Esophagus squamous epithelium (tissue), 5 donors: Measurements from ENCODE around the gene MYO16. TPM values are rescaled to one million over a fixed set of nuclear protein-coding genes. Genes with fewer than 3 reads are reported as not detected.

Source experiments
- DNase-seq: peaks from one replicate; lab custom pipeline; 2025; lab: John Stamatoyannopoulos, UW
- H3K27ac ChIP-seq, 4 donors: fragments of 200-600 bp; sonication (generic); one replicate each; pipeline ENCODE4 v1.5.1; 2016 to 2019; ENCODE audit warnings: mild to moderate bottlenecking in 1 of 4
- H3K27me3 ChIP-seq, 4 donors: fragments of 200-600 bp; sonication (generic); 1 replicate in 3 of 4; 2 replicates in 1 of 4; pipeline versions ENCODE4 v1.5.1 to v1.6.0; 2017 to 2021; ENCODE audit warnings: antibody characterized with exemption in 1 of 4
- H3K36me3 ChIP-seq, 3 donors: fragments of 200-600 bp; sonication (generic); one replicate each; pipeline ENCODE4 v1.5.1; 2016 to 2019
- H3K4me1 ChIP-seq, 3 donors: fragments of 200-600 bp; sonication (generic); one replicate each; pipeline ENCODE4 v1.5.1; 2017 to 2019
- H3K4me3 ChIP-seq, 4 donors: fragments of 200-600 bp; sonication (generic); 1 replicate in 3 of 4; 2 replicates in 1 of 4; pipeline ENCODE4 v1.5.1; 2016 to 2019; ENCODE audit warnings: mild to moderate bottlenecking in 2 of 4, moderate library complexity in 1 of 4
- H3K9me3 ChIP-seq, 3 donors: fragments of 200-600 bp; sonication (generic); one replicate each; pipeline ENCODE4 v1.5.1; 2016 to 2019
- CTCF ChIP-seq, 6 experiments: fragments of 450-650 bp in 4 of 6; fragments of 200-600 bp in 2 of 6; sonication (generic) in 2 of 6; IDR thresholded peaks; one replicate each; pipeline ENCODE4 v1.5.1; 2016 to 2019; ENCODE audit warnings: antibody characterized with exemption in 6 of 6, mild to moderate bottlenecking in 4 of 6, moderate library complexity in 4 of 6
- POLR2A ChIP-seq, 4 donors: fragments of 450-650 bp; IDR thresholded peaks; one replicate each; pipeline ENCODE4 v1.6.1; 2017; ENCODE audit warnings: antibody characterized with exemption in 4 of 4, mild to moderate bottlenecking in 4 of 4, moderate library complexity in 3 of 4
- WGBS, 2 donors: methylation state at CpG; one replicate each; pipeline ENCODE4 v1.1.5; 2018; 5-methylcytosine and 5-hydroxymethylcytosine counted together
- intact Hi-C: fragments of 100-400 bp; cut with DNase I; formaldehyde crosslinking; loops from one replicate; pipeline ENCODE4 v1.15.0; 2022
- total RNA-seq, 4 donors: library from RNA; depleted of rRNA; stranded (reverse); fragments of >200 nt; gene quantifications; one replicate each; pipeline ENCODE4 v1.1.0, GENCODE V29; 2016
- donor health status: DM: yes; HTN: yes; CAD: no.

MYO16 gene
- total RNA-seq, 4 donors from 2014 or later = 0.09 to 2.1 TPM; not detected in 2

GRCh38 chr13:109163037-109163379, 533.6 kb downstream of the MYO16 start:
- Histone ChIP-seq H3K36me3 (no peaks in the 10 kb centered on the region), H3K9me3 (no peaks in the 10 kb centered on the region), H3K27ac (peak overlapping the region in 1 of 4 donors; percentile 57), H3K4me3 (no peak overlapping the region), H3K4me1 (peaks cover 4 to 29% (median 9%) of the 10 kb centered on the region in 3 donors), H3K27me3 (no peaks in the 10 kb centered on the region)
- TF ChIP-seq POLR2A (IDR thresholded peaks at IDR 0.05) (no peak), CTCF (IDR thresholded peaks at IDR 0.05) (no peak)
- no peak for DNase-seq
- WGBS, 2 donors = 76% methylated on average over 5 to 6 of the region's 6 CpGs
- intact Hi-C loops = no loop called here

GRCh38 chr13:109165417-109165904, 536.0 kb downstream of the MYO16 start:
- intact Hi-C loops = no loop called here
- TF ChIP-seq POLR2A (IDR thresholded peaks at IDR 0.05) (no peak), CTCF (IDR thresholded peaks at IDR 0.05) (no peak)
- Histone ChIP-seq H3K27me3 (no peaks in the 10 kb centered on the region), H3K27ac (no peak overlapping the region), H3K4me3 (no peak overlapping the region), H3K9me3 (no peaks in the 10 kb centered on the region), H3K36me3 (no peaks in the 10 kb centered on the region), H3K4me1 (peaks cover 4 to 27% (median 8%) of the 10 kb centered on the region in 3 donors)
- 62 to 68% methylated on average over 6 of the region's 6 CpGs for WGBS, 2 donors
- DNase-seq = no peak

- DNase-seq = no peak
- H3K4me1 ChIP-seq = peaks cover under 1 to 14% (median 1%) of the 10 kb centered on the region in 3 donors
- H3K27ac ChIP-seq = no peak overlapping the region
- H3K4me3 ChIP-seq = no peak overlapping the region
- no peaks in the 10 kb centered on the region for H3K9me3 ChIP-seq
- no peaks in the 10 kb centered on the region for H3K36me3 ChIP-seq
- WGBS, 2 donors = 33 to 37% methylated on average over 2 of the region's 2 CpGs
- no peaks in the 10 kb centered on the region for H3K27me3 ChIP-seq
- intact Hi-C loops = no loop called here
- TF ChIP-seq POLR2A (IDR thresholded peaks at IDR 0.05) = no peak
- TF ChIP-seq CTCF (IDR thresholded peaks at IDR 0.05) = no peak
Observed at GRCh38 chr13:109166804-109167203, 537.4 kb downstream of the MYO16 start.

GRCh38 chr13:109172136-109172535, 542.7 kb downstream of the MYO16 start:
- Histone ChIP-seq H3K4me3 (no peak overlapping the region), H3K9me3 (no peaks in the 10 kb centered on the region), H3K4me1 (no peaks in the 10 kb centered on the region), H3K36me3 (no peaks in the 10 kb centered on the region), H3K27me3 (no peaks in the 10 kb centered on the region), H3K27ac (no peak overlapping the region)
- 55 to 61% methylated on average over 2 of the region's 2 CpGs for WGBS, 2 donors
- DNase-seq = no peak
- TF ChIP-seq POLR2A (IDR thresholded peaks at IDR 0.05) (no peak), CTCF (IDR thresholded peaks at IDR 0.05) (no peak)
- intact Hi-C loops = no loop called here

GRCh38 chr13:109175666-109176065, 546.3 kb downstream of the MYO16 start:
- DNase-seq = no peak
- Histone ChIP-seq H3K27me3 (no peaks in the 10 kb centered on the region), H3K9me3 (no peaks in the 10 kb centered on the region), H3K4me1 (peaks cover 0 to 8% (median 0%) of the 10 kb centered on the region in 3 donors), H3K36me3 (no peaks in the 10 kb centered on the region), H3K4me3 (no peak overlapping the region), H3K27ac (no peak overlapping the region)
- WGBS, 2 donors = 88 to 92% methylated on average over 5 of the region's 5 CpGs
- no peak for TF ChIP-seq POLR2A (IDR thresholded peaks at IDR 0.05)
- TF ChIP-seq CTCF (IDR thresholded peaks at IDR 0.05) = no peak
- intact Hi-C loops = no loop called here
